Right cardiac atrium (tissue), 5 donors: ENCODE results near the gene SWT1. TPM values are rescaled to one million over a fixed set of nuclear protein-coding genes. Genes with fewer than 3 reads are reported as not detected.

Experiments
- ATAC-seq, 2 donors: fragments of 200-7000 bp; cut with Tn5 transposase; one replicate each; pipeline versions ENCODE4 v1.8.0 to v1.9.1; 2020; ENCODE audit warnings: moderate library complexity in 2 of 2, mild to moderate bottlenecking in 1 of 2
- DNase-seq, 3 donors: peaks; one replicate each; pipeline ENCODE4 v3.0.0-alpha.2; 2020
- H3K27ac ChIP-seq: one replicate; pipeline ENCODE4 v1.5.1; 2013; ENCODE audit warnings: mild to moderate bottlenecking, low read length, control low read depth, moderate library complexity
- H3K27me3 ChIP-seq: one replicate; pipeline ENCODE4 v1.6.1; 2013; ENCODE audit not compliant: control insufficient read depth, insufficient read depth
- H3K4me1 ChIP-seq: one replicate; pipeline ENCODE4 v1.6.1; 2013; ENCODE audit warnings: low read length; ENCODE audit not compliant: control insufficient read depth, insufficient read depth
- H3K4me3 ChIP-seq: one replicate; pipeline ENCODE4 v1.5.1; 2013; ENCODE audit warnings: low read length, control low read depth
- H3K9me3 ChIP-seq: one replicate; pipeline ENCODE4 v1.6.1; 2013; ENCODE audit warnings: low read length; ENCODE audit not compliant: control insufficient read depth
- whole genome bisulfite sequencing: extraction: QIAGEN DNeasy Blood & Tissue Kit; methylation state at CpG from one replicate; pipeline ENCODE4 v1.1.7; 2013; 5-methylcytosine and 5-hydroxymethylcytosine counted together
- intact Hi-C, 4 donors: fragments of 100-400 bp; cut with DNase I; formaldehyde crosslinking; loops; one replicate each; pipeline versions ENCODE4 v1.11.0 to v1.14.0; 2022 to 2023
- polyA plus RNA-seq: library from polyadenylated mRNA; stranded (reverse); fragments of 200-250 nt; gene quantifications from one replicate; pipeline ENCODE4 v1.2.3, GENCODE V29; 2013
- total RNA-seq, 4 donors: library from RNA; stranded (reverse); fragmentation: NEBNext Ultra II Directional; extraction: Animal tissue kit (Norgen Biotek cat#: 25700); gene quantifications; one replicate each; pipeline ENCODE4 v1.2.1, GENCODE V29; 2021
- donor health status: healthy with polysubstance abuse.
- donor health status: DM: no; HTN: yes; CAD: no.
- donor health status: DM: no; HTN: no; CAD: no.
- donor health status: DM: no; HTN: yes; CAD: no; lungs with severe emphysema.
- donor health status: DM: yes; HTN: yes; CAD: no.

SWT1 gene
- total and polyA plus RNA-seq, 5 donors, result 1.9 to 7.7 (median 6.4) TPM

DNA sequence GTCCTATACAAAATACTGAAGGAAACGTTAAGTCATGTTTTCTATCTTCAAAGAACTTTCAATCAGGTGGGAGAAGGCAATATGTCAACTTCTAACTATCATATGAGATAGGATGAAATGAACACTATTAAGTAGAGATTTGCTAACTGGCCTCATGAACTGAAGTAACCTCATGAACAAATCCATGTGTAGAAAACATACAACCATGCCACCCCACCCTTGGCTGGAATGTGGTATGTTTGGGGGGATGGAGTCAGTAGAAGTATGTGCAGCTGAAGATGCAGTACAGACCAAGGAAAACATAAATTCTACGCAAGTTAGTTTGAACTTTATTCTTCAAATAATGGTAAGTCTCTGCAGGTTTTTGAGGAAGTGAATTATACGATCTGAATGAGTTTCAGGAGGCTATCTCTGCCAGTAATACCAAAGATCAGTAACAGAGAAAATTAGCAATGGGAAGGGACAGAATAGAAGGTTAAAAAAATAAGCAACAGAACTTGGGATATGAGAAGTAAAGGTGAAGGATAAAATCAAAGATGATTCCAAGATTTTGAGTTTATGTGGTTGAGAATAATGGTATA is 4.7 kb upstream of the SWT1 start:
- no peak overlapping the region for H3K27ac ChIP-seq
- intact Hi-C loops, result no loop called here
- H3K4me1 ChIP-seq, result peaks cover 2% of the 10 kb centered on the region
- H3K27me3 ChIP-seq, result no peaks in the 10 kb centered on the region
- no peak overlapping the region for H3K4me3 ChIP-seq
- DNase-seq (no peak), ATAC-seq (no peak)
- WGBS, result 77% methylated on average over 3 of the region's 3 CpGs
- no peaks in the 10 kb centered on the region for H3K9me3 ChIP-seq

DNA sequence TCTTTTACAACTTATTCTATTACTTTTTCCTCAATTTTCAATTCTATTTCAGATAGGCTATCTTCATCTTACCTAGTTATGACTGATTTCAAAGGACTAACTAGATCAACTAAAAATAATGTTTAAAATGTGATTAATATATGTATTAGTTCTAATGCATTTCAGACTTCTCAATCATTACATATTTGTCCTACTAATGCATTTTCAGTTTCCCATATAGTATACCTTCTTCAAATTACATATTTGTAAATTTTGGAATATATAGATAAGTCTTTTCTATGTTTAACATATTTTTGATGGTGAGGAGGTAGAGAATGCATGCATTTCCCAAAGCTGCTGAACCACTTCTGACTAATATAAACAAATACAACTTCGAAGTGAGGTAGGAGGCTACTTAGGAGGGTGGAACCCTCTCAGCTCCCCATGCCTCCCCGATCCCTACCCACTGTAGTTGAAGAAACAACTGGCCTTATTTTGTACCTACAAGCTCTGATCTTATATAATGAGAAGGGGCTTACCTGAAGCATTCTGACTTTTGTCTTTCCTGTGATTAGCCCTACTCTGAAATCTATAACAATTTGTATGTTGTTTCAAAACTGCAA is 2.0 kb upstream of the SWT1 start:
- Histone ChIP-seq H3K27me3 (no peaks in the 10 kb centered on the region), H3K4me1 (peaks cover 5% of the 10 kb centered on the region), H3K9me3 (no peaks in the 10 kb centered on the region), H3K27ac (no peak overlapping the region), H3K4me3 (no peak overlapping the region)
- intact Hi-C loops, result loop anchor here in 1 of 4 donors (5.0 kb wide), 1 partner anchor 162 kb away; the partner anchor contains the start of gene IVNS1ABP
- 50% methylated on average over 2 of the region's 2 CpGs for WGBS
- DNase-seq, result no peak
- ATAC-seq, result no peak

DNA sequence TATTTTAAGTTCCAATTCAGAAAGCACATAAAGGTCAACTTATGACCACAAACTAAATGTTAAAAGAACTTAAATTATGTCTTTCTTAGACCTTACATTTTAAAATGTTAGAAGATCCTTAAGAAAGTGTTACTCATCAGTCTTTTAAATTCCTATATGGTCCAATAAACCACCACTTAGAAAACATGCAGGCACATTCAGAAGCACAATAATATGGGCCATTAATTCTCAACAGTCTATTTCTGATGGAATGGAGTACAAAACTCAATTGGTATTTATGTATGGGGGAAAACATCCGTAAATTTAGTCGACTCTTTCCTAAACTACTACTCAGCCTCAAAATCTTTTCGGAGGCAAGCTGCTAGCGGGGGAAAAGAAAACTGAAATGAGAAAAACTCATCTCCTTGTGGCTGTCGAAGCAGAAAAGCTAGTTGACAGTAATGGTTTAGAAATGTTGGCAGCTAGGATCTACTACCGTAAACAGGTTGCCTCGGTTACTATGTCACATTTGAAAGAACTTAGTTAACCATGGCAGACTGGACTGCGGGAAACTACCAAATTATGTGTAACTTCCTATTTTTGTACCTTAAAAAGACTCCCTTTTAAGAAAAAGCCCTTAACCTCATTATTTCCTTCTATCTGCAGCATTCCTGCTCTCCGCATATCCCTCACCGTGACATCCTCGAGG is 1.2 kb upstream of the SWT1 start:
- H3K27me3 ChIP-seq, result no peaks in the 10 kb centered on the region
- WGBS, result 11% methylated on average over 11 of the region's 11 CpGs
- DNase-seq (no peak), ATAC-seq (no peak)
- peak overlapping the region; percentile 98 for H3K4me3 ChIP-seq
- intact Hi-C loops, result loop anchor here in 1 of 4 donors (5.0 kb wide), 1 partner anchor 162 kb away; the partner anchor contains the start of gene IVNS1ABP
- peak overlapping the region; percentile 99 for H3K27ac ChIP-seq
- H3K4me1 ChIP-seq, result peaks cover 5% of the 10 kb centered on the region
- no peaks in the 10 kb centered on the region for H3K9me3 ChIP-seq

- peak overlapping the region; percentile 98 for H3K4me3 ChIP-seq
- no peaks in the 10 kb centered on the region for H3K27me3 ChIP-seq
- WGBS, result under 1% methylated on average over 30 of the region's 30 CpGs
- intact Hi-C loops, result loop anchor here in 1 of 4 donors (5.0 kb wide), 1 partner anchor 161 kb away; the partner anchor contains the start of gene IVNS1ABP
- DNase-seq, result no peak
- H3K4me1 ChIP-seq, result peaks cover 5% of the 10 kb centered on the region
- ATAC-seq, result peak; percentile 61 to 71
- H3K9me3 ChIP-seq, result no peaks in the 10 kb centered on the region
- H3K27ac ChIP-seq, result peak overlapping the region; percentile 99
These were observed 596 bp upstream of the SWT1 start for GRCh38 chr1:185156288-185156853.

DNA sequence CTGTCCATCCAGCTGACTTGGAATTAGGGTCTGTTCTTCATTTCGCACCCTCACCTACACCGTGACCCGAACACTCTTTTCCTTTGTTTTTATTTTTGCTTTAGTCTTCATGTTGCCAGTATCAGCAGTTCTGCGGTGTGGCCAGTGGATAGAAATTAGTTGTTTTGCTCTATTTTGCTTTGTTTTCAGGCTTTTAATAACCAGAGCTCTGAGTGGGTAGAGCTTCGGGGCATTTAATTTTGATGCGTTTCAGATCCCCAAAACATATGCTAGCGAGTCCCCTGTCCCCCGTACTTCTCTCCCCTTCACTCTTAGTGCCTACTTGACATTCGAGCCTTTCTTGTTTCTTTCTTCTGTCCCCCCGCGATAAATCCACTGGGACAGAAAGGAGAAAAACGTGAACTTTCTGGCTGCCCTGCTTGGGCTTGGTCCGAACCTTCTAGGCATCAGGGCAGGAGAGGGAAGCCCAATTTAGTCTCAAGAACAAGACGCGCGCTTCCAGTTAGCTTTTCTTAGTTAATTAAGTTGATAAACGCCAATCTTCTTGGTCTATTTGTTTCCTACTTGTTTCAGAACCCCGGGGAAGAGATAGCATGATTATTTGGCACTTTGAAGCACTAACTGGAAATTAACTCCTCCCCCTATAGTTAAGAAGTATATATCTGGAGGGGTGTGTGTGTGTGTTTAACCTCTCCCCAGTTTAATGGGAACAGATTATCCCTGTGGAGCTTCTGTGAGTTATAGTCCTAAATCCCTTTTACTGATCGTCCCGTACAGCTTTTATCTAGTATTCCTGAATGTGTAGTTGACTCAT is 839 bp downstream of the SWT1 start:
- under 1% methylated on average over 20 of the region's 20 CpGs for WGBS
- no peak for ATAC-seq
- H3K4me3 ChIP-seq, result peak overlapping the region; percentile 87
- DNase-seq, result no peak
- intact Hi-C loops, result loop anchor here in 1 of 4 donors (5.0 kb wide), 1 partner anchor 159 kb away; the partner anchor contains the start of gene IVNS1ABP
- peak overlapping the region; percentile 96 for H3K27ac ChIP-seq
- H3K4me1 ChIP-seq, result peaks cover 5% of the 10 kb centered on the region
- no peaks in the 10 kb centered on the region for H3K27me3 ChIP-seq
- H3K9me3 ChIP-seq, result no peaks in the 10 kb centered on the region

- DNase-seq, result no peak
- no peaks in the 10 kb centered on the region for H3K27me3 ChIP-seq
- 57% methylated on average over 2 of the region's 2 CpGs for WGBS
- H3K9me3 ChIP-seq, result no peaks in the 10 kb centered on the region
- H3K27ac ChIP-seq, result no peak overlapping the region
- no peak for ATAC-seq
- intact Hi-C loops, result loop anchor here in 1 of 4 donors (5.0 kb wide), 1 partner anchor 159 kb away; the partner anchor contains the start of gene IVNS1ABP
- peaks cover 5% of the 10 kb centered on the region for H3K4me1 ChIP-seq
- no peak overlapping the region for H3K4me3 ChIP-seq
These were observed 1.8 kb downstream of the SWT1 start for GRCh38 chr1:185158800-185159199.

DNA sequence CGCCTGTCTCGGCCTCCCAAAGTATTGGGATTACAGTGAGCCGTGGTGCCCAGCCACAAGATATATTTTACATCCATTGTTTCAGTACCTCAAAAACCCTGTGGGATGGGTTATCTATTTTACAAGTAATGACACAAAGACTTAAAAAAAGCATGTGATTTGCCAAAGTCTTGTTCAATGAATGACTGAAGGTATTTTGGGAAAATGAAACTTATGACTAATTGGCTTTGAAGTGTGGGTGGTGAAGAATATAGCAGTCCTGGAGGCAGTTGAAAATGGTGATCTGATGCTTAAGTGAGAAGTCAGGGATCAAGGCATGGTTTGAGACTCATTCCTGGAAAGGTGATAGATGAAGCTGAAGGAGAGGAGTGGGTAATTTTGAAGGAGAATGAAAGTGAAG is 3.0 kb downstream of the SWT1 start:
- ATAC-seq, result no peak

DNA sequence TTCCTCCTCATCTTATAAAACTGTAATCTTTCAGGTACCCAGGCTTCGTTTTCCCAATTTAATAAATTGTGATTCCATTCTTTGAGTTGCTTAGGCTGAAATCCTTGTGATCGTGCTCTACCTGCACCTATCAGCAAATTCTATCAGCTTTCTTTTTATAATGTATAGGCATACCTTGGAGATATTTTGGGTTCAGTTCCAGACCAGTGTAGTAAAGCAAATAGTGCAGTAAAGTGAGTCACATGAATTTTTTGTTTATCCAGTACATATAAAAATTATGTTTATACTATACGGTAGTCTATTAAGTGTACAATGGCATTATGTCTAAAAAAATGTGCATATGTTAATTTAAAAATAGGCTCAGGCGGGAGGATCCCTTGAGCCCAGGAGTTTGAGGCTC is 5.5 kb downstream of the SWT1 start:
- Histone ChIP-seq H3K27me3 (no peaks in the 10 kb centered on the region), H3K4me1 (peaks cover 3% of the 10 kb centered on the region), H3K4me3 (no peak overlapping the region), H3K9me3 (no peaks in the 10 kb centered on the region), H3K27ac (no peak overlapping the region)
- 92% methylated on average over 4 of the region's 4 CpGs for WGBS
- ATAC-seq (no peak), DNase-seq (no peak)
- intact Hi-C loops, result no loop called here

More for the DNA sequence above, 3.0 kb downstream of the SWT1 start:
- Histone ChIP-seq H3K4me3 (no peak overlapping the region), H3K9me3 (no peaks in the 10 kb centered on the region), H3K27me3 (no peaks in the 10 kb centered on the region), H3K4me1 (peaks cover 5% of the 10 kb centered on the region), H3K27ac (no peak overlapping the region)
- intact Hi-C loops, result loop anchor here in 1 of 4 donors (5.0 kb wide), 1 partner anchor 157 kb away; the partner anchor contains the start of gene IVNS1ABP
- WGBS, result 93% methylated on average over 3 of the region's 3 CpGs
- DNase-seq, result no peak

GRCh38 chr1:185166106-185166505 is 9.1 kb downstream of the SWT1 start:
- H3K27me3 ChIP-seq, result no peaks in the 10 kb centered on the region
- WGBS, result 65% methylated on average over 1 of the region's 1 CpG
- H3K9me3 ChIP-seq, result no peaks in the 10 kb centered on the region
- H3K4me1 ChIP-seq, result no peaks in the 10 kb centered on the region
- no peak overlapping the region for H3K27ac ChIP-seq
- ATAC-seq (no peak), DNase-seq (no peak)
- intact Hi-C loops, result no loop called here
- no peak overlapping the region for H3K4me3 ChIP-seq

- Histone ChIP-seq H3K27me3 (no peaks in the 10 kb centered on the region), H3K4me3 (no peak overlapping the region), H3K9me3 (no peaks in the 10 kb centered on the region), H3K27ac (no peak overlapping the region), H3K4me1 (no peaks in the 10 kb centered on the region)
- intact Hi-C loops, result no loop called here
- peak in 2 of 3 donors; percentile 33 for DNase-seq
- 22% methylated on average over 5 of the region's 5 CpGs for WGBS
- peak; percentile 52 to 67 for ATAC-seq
These were observed 13.4 kb downstream of the SWT1 start for GRCh38 chr1:185170291-185170848.
